Esophagus squamous epithelium (tissue), 4 donors: Measurements from ENCODE around the gene ATP6V0D1.

Experiments used
- CTCF ChIP-seq, 6 experiments: fragments of 450-650 bp in 4 of 6; fragments of 200-600 bp in 2 of 6; sonication (generic) in 2 of 6; IDR thresholded peaks; one replicate each; pipeline ENCODE4 v1.5.1; 2016 to 2019; ENCODE audit warnings: antibody characterized with exemption in 6 of 6, mild to moderate bottlenecking in 4 of 6, moderate library complexity in 4 of 6
- POLR2A ChIP-seq, 4 donors: fragments of 450-650 bp; IDR thresholded peaks; one replicate each; pipeline ENCODE4 v1.6.1; 2017; ENCODE audit warnings: antibody characterized with exemption in 4 of 4, mild to moderate bottlenecking in 4 of 4, moderate library complexity in 3 of 4

DNA sequence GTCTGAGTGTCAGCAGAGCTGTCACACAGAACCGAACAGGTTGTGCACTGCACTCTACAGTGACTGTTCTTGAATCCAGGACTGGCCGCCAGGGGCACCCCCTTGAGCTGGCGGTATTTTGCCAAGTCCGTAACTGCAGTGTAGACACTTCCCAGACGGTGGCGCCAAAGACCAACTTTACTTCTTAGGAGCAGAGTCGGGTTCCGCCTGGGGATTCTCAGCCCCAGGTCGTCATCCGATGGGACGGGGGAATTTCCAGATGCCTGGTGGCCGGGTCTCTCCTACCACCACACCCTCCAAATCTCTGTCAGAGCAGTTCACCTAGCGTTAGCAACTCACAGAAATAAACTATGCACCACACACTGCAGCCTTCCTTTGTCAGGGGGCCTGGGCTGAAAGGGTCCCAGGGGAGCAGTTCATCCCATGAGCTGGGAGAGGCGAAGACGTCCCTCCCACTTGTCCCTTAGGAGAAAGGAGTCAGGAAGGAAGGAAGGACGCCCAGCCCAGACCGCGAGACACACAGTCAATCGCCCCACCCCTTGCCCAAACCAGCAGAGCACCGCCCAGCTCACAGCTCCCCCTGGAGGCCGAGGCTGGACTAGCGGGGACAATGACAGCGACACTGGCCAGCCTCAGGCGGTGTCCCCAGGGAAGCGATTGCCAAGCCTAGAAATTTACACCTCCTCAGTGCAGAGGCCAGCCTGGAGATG lies 40.3 kb upstream of the ATP6V0D1 start:
- TF ChIP-seq POLR2A (IDR thresholded peaks at IDR 0.05) (peak in 1 of 4 donors; percentile 46), CTCF (IDR thresholded peaks at IDR 0.05) (peak; percentile 49 to 98 (median 93))
